Aorta (tissue), 5 donors: ENCODE results near the gene SYT13. TPM values are rescaled to one million over a fixed set of nuclear protein-coding genes. Genes with fewer than 3 reads are reported as not detected.

Source experiments
- ATAC-seq: fragments of 200-7000 bp; cut with Tn5 transposase; one replicate; pipeline ENCODE4 v1.9.1; 2022; ENCODE audit warnings: moderate library complexity; ENCODE audit not compliant: low FRiP score
- DNase-seq, 2 donors: peaks; one replicate each; pipeline ENCODE4 v3.0.0-alpha.2; 2020
- H3K27ac ChIP-seq, 2 donors: one replicate each; pipeline ENCODE4 v1.5.1; 2013; ENCODE audit warnings: low read length in 2 of 2, mild to moderate bottlenecking in 2 of 2, moderate library complexity in 2 of 2, control low read depth in 1 of 2, inconsistent platforms in 1 of 2, low read depth in 1 of 2
- H3K27me3 ChIP-seq, 2 donors: one replicate each; pipeline ENCODE4 v1.6.1; 2013; ENCODE audit warnings: control low read depth in 1 of 2, low read length in 1 of 2, mild to moderate bottlenecking in 1 of 2, moderate library complexity in 1 of 2; ENCODE audit not compliant: insufficient read depth in 2 of 2, control insufficient read depth in 1 of 2
- H3K36me3 ChIP-seq, 2 donors: one replicate each; pipeline ENCODE4 v1.6.1; 2013; ENCODE audit warnings: control low read depth in 1 of 2, low read length in 1 of 2, mild to moderate bottlenecking in 1 of 2; ENCODE audit not compliant: insufficient read depth in 2 of 2, control insufficient read depth in 1 of 2
- H3K4me1 ChIP-seq, 2 donors: one replicate each; pipeline ENCODE4 v1.6.1; 2013; ENCODE audit warnings: low read length in 2 of 2, control low read depth in 1 of 2, mild to moderate bottlenecking in 1 of 2, moderate library complexity in 1 of 2; ENCODE audit not compliant: insufficient read depth in 2 of 2, control insufficient read depth in 1 of 2
- H3K4me3 ChIP-seq, 2 donors: one replicate each; pipeline ENCODE4 v1.5.1; 2013; ENCODE audit warnings: low read length in 2 of 2, control low read depth in 1 of 2, mild to moderate bottlenecking in 1 of 2
- H3K9me3 ChIP-seq: one replicate; pipeline ENCODE4 v1.6.1; 2013; ENCODE audit warnings: mild to moderate bottlenecking, low read length; ENCODE audit not compliant: control insufficient read depth
- WGBS, 2 donors: extraction: QIAGEN DNeasy Blood & Tissue Kit; methylation state at CpG; one replicate each; pipeline ENCODE4 v1.1.7; 2013; 5-methylcytosine and 5-hydroxymethylcytosine counted together
- intact Hi-C, 2 donors: fragments of 100-400 bp; cut with DNase I; formaldehyde crosslinking; loops; one replicate each; pipeline versions ENCODE4 v1.14.2 to v1.15.0; 2022
- polyA plus RNA-seq, 2 donors: library from polyadenylated mRNA; stranded (reverse); fragments of 200-250 nt; gene quantifications; one replicate each; pipeline ENCODE4 v1.2.3, GENCODE V29; 2013
- total RNA-seq, 2 donors: library from RNA; stranded (reverse); fragmentation: NEBNext Ultra II Directional; extraction: Animal tissue kit (Norgen Biotek cat#: 25700); gene quantifications; one replicate each; pipeline ENCODE4 v1.2.1, GENCODE V29; 2021
- donor health status: healthy with polysubstance abuse.
- donor health status: Bipolar disorder and iron deficiency.
- donor health status: DM: no; HTN: no; CAD: no.
- donor health status: DM: no; HTN: no; CAD: no.
- donor health status: DM: yes; HTN: yes; CAD: no.

SYT13 gene
- total and polyA plus RNA-seq, 4 donors = 0.08 to 2.0 (median 0.36) TPM; not detected in 1

- Histone ChIP-seq H3K36me3 (peaks cover 2% of the 10 kb centered on the region in 2 donors), H3K9me3 (no peaks in the 10 kb centered on the region), H3K4me1 (no peaks in the 10 kb centered on the region), H3K4me3 (no peak overlapping the region), H3K27ac (no peak overlapping the region), H3K27me3 (no peaks in the 10 kb centered on the region)
- no peak for DNase-seq
- intact Hi-C loops = no loop called here
- ATAC-seq = no peak
- WGBS, 2 donors = 4% methylated on average over 2 of the region's 2 CpGs
Measured at GRCh38 chr11:45216901-45217300, 69.2 kb downstream of the SYT13 start.

DNA sequence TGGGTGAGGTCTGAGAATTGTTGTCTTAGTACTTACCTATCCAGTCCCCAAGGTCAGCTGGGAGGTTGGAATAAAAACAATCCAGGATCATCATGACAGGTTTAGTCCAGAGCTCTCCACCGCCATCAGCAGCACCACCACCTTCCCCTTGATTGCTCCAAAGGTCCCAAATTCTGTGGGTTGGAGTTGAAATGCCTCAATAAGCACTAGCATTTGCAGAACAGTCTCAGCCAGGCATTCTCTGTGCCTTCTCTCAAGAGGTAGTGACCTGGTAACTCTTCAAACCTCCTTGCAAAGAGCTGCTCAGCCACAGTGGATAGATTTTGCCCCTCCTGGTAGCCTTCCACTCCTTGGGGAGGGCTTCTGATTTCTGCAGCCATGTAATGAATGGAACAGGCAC lies 70.1 kb downstream of the SYT13 start:
- Histone ChIP-seq H3K4me3 (no peak overlapping the region), H3K27ac (peak overlapping the region in 1 of 2 donors; percentile 53), H3K36me3 (peaks cover 2% of the 10 kb centered on the region in 2 donors), H3K9me3 (no peaks in the 10 kb centered on the region), H3K27me3 (no peaks in the 10 kb centered on the region), H3K4me1 (no peaks in the 10 kb centered on the region)
- 97 to 100% methylated on average over 1 of the region's 1 CpG for WGBS, 2 donors
- DNase-seq (no peak), ATAC-seq (no peak)
- intact Hi-C loops = no loop called here

DNA sequence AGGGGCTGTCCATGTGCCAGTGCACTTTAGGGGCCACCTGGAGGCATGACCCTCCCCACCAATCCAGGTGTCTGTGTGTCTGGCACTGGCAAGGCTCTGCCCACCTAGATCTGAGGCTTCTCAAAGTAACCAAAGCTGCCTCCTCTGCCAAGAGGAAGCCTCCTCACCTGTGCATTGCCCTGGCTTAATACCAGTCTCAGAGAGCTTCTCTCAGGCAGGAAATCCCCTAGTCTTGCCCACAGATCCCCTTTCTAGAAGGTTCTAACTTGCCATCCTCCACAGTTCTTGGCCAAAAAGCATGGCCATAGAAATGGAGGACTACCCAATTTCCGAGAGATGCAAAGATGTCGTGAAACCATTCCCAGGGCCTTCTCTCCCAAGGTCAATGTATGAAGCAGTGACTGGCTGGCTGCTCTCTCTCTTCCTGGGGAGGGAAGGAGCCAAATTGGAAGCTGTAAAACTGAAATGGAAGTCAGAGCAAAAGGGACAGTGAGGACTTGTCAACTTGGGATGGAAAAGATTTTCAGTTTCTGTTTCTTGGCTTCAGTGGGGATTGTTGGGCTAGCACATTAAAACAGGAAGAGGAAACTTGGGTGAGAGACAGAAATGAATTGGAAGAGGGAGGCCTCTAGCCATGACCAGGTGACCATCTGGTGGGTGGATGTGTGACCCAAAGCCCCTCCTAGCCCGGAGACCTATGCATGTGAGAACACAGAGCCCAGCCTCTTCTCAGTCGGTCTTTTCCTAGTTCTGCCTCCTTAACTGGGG lies 70.9 kb downstream of the SYT13 start:
- WGBS, 2 donors = 91% methylated on average over 3 to 4 of the region's 4 CpGs
- Histone ChIP-seq H3K36me3 (peaks cover 2% of the 10 kb centered on the region in 2 donors), H3K4me3 (no peak overlapping the region), H3K27ac (peak overlapping the region in 1 of 2 donors; percentile 22), H3K27me3 (no peaks in the 10 kb centered on the region), H3K9me3 (no peaks in the 10 kb centered on the region), H3K4me1 (no peaks in the 10 kb centered on the region)
- intact Hi-C loops = no loop called here
- DNase-seq = no peak
- no peak for ATAC-seq

DNA sequence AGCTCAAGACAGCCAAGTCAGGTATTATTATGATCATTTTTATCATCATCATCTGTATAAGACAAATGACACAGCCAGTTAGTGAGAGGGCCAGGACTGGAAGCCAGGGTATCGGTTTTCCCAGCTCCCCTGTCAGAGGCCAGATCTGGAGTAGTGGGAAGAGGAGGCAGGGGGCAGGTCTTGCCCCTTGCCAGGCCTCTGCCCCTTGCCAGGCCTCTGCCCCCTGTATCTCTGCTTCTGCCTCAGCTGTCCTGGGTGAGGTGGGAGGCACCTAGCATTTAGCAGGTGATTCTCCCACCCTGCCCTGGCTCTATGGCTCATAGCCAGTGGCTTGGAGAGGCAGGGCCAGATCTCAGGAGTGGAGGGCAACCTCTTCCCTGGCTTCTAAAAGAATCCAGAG lies 72.4 kb downstream of the SYT13 start:
- no peak for DNase-seq
- H3K36me3 ChIP-seq = peaks cover 2% of the 10 kb centered on the region in 2 donors
- H3K4me1 ChIP-seq = no peaks in the 10 kb centered on the region
- no peak overlapping the region for H3K4me3 ChIP-seq
- no peaks in the 10 kb centered on the region for H3K27me3 ChIP-seq
- ATAC-seq = no peak
- WGBS, 2 donors = 98 to 100% methylated on average over 1 of the region's 1 CpG
- no peak overlapping the region for H3K27ac ChIP-seq
- intact Hi-C loops = no loop called here
- no peaks in the 10 kb centered on the region for H3K9me3 ChIP-seq

DNA sequence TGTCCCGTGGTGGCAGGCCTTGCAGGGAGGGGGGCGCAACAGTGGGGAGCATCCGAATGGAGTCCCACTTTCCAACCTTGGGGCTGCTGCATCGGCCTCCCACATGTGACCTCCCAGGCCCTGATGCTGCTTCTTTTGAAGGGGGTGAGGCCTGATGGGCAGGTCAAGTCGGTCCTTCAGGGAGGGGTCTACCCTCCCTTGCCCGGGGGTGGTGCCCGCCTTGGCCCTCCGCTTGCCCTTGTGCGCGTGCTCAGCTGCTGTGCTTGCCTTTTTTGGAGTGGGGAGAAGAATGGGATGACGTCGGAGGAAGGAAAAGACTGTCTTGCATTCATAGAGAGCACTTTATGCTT lies 72.8 kb downstream of the SYT13 start:
- DNase-seq (no peak), ATAC-seq (no peak)
- H3K27ac ChIP-seq = no peak overlapping the region
- no peaks in the 10 kb centered on the region for H3K27me3 ChIP-seq
- H3K9me3 ChIP-seq = no peaks in the 10 kb centered on the region
- peaks cover 2% of the 10 kb centered on the region in 2 donors for H3K36me3 ChIP-seq
- no peak overlapping the region for H3K4me3 ChIP-seq
- intact Hi-C loops = no loop called here
- no peaks in the 10 kb centered on the region for H3K4me1 ChIP-seq
- WGBS, 2 donors = 88 to 95% methylated on average over 12 of the region's 12 CpGs

DNA sequence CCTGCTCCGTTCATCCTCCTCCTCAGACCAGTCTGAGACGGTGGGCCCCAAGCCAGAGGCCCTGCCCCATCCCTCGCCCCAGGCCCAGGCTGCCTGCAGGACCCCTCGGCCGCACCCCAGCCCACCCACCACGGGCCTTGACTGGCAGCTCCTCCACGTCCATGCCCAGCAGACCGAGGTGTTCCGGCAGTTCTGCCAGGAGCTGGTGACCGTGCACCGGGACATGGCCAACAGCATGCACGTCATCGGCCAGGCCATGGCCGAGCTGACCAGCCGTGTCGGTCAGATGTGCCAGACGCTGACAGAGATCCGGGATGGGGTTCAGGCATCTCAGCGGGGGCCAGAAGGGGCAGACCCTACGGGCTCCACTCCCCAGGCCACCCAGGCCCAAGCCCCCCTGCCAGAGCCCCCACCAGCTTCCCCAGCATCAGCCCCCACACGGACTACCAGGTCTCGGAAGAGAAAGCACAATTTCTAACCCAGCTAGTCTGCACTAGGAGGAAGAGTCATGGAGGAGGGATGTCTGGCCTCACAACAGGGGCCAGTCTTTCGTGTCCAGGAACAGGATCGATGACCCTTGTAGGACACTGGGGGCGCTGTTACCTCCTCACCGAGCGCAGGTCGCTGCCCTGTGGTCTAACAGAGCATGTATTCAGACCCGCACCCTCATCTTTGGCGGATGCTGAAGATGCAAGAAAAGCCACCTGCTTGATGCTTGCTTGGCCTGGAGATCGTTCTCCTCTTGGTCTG lies 73.4 kb downstream of the SYT13 start:
- no peaks in the 10 kb centered on the region for H3K4me1 ChIP-seq
- no peaks in the 10 kb centered on the region for H3K9me3 ChIP-seq
- H3K27me3 ChIP-seq = no peaks in the 10 kb centered on the region
- ATAC-seq (no peak), DNase-seq (no peak)
- intact Hi-C loops = no loop called here
- H3K36me3 ChIP-seq = peaks cover 2% of the 10 kb centered on the region in 2 donors
- 85 to 89% methylated on average over 31 of the region's 31 CpGs for WGBS, 2 donors
- no peak overlapping the region for H3K4me3 ChIP-seq
- no peak overlapping the region for H3K27ac ChIP-seq

DNA sequence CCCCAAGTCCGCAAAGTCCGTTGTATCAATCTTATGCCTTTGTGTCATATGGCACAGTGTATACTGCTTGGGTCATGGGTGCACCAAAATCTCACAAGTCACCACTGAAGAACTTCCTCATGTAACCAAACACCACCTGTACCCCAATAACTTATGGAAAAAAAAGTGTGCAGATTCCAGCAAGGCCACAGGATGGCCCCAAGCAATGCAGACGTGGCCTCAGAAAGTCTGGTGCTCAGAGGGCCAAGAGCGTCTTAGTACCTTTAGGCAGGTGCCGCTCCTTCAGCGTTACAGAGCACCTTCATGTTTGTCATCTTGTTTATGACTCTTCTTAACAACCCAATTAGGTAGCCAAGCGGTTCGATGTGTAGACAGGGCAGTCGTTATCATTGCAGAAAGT lies 74.4 kb downstream of the SYT13 start:
- no peak overlapping the region for H3K27ac ChIP-seq
- intact Hi-C loops = no loop called here
- 91 to 95% methylated on average over 9 of the region's 9 CpGs for WGBS, 2 donors
- no peaks in the 10 kb centered on the region for H3K27me3 ChIP-seq
- no peaks in the 10 kb centered on the region for H3K4me1 ChIP-seq
- ATAC-seq (no peak), DNase-seq (no peak)
- H3K9me3 ChIP-seq = no peaks in the 10 kb centered on the region
- no peak overlapping the region for H3K4me3 ChIP-seq
- peaks cover 2% of the 10 kb centered on the region in 2 donors for H3K36me3 ChIP-seq

DNA sequence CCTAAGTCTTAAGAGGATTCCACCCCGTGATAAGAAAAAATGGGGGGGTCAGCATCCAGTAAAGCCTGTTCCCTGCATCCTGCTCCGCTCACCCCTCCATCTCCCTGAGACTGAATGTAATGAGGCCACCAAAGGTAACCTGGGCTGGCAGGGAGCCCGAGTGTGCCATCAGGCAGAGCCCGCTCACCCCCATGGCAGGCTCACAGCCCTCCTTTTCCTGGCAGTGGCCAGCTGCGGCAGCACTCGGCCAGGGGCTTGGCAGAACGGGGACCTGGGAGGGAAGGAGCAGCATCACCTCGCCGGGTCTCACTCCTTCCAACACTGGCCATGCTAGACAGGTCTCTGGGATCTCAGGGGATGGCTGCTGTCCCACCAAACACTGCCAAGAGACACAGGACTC lies 75.3 kb downstream of the SYT13 start:
- WGBS, 2 donors = 53 to 63% methylated on average over 9 of the region's 9 CpGs
- Histone ChIP-seq H3K9me3 (no peaks in the 10 kb centered on the region), H3K4me3 (no peak overlapping the region), H3K27me3 (no peaks in the 10 kb centered on the region), H3K4me1 (no peaks in the 10 kb centered on the region), H3K27ac (peak overlapping the region; percentile 65 to 97), H3K36me3 (peaks cover 2% of the 10 kb centered on the region in 2 donors)
- intact Hi-C loops = no loop called here
- ATAC-seq (no peak), DNase-seq (no peak)
